Keratinocyte (primary cell): ENCODE data around the gene FAM53A. TPM values are rescaled to one million over a fixed set of nuclear protein-coding genes. Genes with fewer than 3 reads are reported as not detected.

ENCODE experiments used
- DNase-seq: peaks from one replicate; pipeline ENCODE4 v3.0.0-alpha.2; 2011; ENCODE audit warnings: low read depth, missing footprints, low spot score
- FAIRE-seq: peaks from 2 replicates; lab custom pipeline; 2011; peaks lifted over from hg19 to GRCh38; lab: Jason Lieb, UNC
- H2AFZ ChIP-seq: 2 replicates; pipeline ENCODE4 v1.6.0; 2012; ENCODE audit warnings: low read length, control low read depth, inconsistent platforms; ENCODE audit not compliant: control insufficient read depth
- H3K27ac ChIP-seq: 2 replicates; pipeline ENCODE4 v1.5.1; 2011; ENCODE audit warnings: low read length; ENCODE audit not compliant: control insufficient read depth, insufficient read depth
- H3K27me3 ChIP-seq: 3 replicates; pipeline ENCODE4 v1.6.0; 2011; ENCODE audit warnings: low read length; ENCODE audit not compliant: control insufficient read depth, insufficient read depth; ENCODE audit errors: extremely low read depth
- H3K36me3 ChIP-seq, 2 experiments: 2 replicates in 1 of 2; 3 replicates in 1 of 2; pipeline ENCODE4 v1.5.1; 2011; ENCODE audit warnings: low read length in 2 of 2, mild to moderate bottlenecking in 1 of 2; ENCODE audit not compliant: control insufficient read depth in 2 of 2, insufficient read depth in 2 of 2; ENCODE audit errors: extremely low read depth in 1 of 2
- H3K4me1 ChIP-seq: 3 replicates; pipeline ENCODE4 v1.5.1; 2011; ENCODE audit warnings: low read length; ENCODE audit not compliant: control insufficient read depth, insufficient read depth; ENCODE audit errors: extremely low read depth
- H3K4me2 ChIP-seq: 3 replicates; pipeline ENCODE4 v1.6.0; 2011; ENCODE audit warnings: low read depth, low read length; ENCODE audit not compliant: control insufficient read depth, insufficient read depth; ENCODE audit errors: extremely low read depth
- H3K4me3 ChIP-seq, 3 experiments: fragments of 200-600 bp in 1 of 3; sonication (generic) in 1 of 3; 2 replicates in 2 of 3; 3 replicates in 1 of 3; pipeline ENCODE4 v1.5.1; 2011 to 2016; ENCODE audit warnings: low read length in 3 of 3, mild to moderate bottlenecking in 3 of 3, control low read depth in 2 of 3, inconsistent platforms in 1 of 3, low read depth in 1 of 3, mixed read lengths in 1 of 3, mixed run types in 1 of 3, moderate library complexity in 1 of 3; ENCODE audit not compliant: control insufficient read depth in 2 of 3, insufficient read depth in 2 of 3; ENCODE audit errors: extremely low read depth in 1 of 3
- H3K79me2 ChIP-seq: 2 replicates; pipeline ENCODE4 v1.6.0; 2012; ENCODE audit warnings: low read length; ENCODE audit not compliant: control insufficient read depth, insufficient read depth
- H3K9ac ChIP-seq: 3 replicates; pipeline ENCODE4 v1.6.0; 2011; ENCODE audit warnings: low read length; ENCODE audit not compliant: control insufficient read depth, insufficient read depth; ENCODE audit errors: extremely low read depth
- H3K9me1 ChIP-seq: 3 replicates; pipeline ENCODE4 v1.6.0; 2011; ENCODE audit warnings: low read length; ENCODE audit not compliant: control insufficient read depth, insufficient read depth; ENCODE audit errors: extremely low read depth
- H3K9me3 ChIP-seq: 2 replicates; pipeline ENCODE4 v1.5.1; 2012; ENCODE audit warnings: low read depth, low read length; ENCODE audit not compliant: control insufficient read depth
- H4K20me1 ChIP-seq: 3 replicates; pipeline ENCODE4 v1.6.0; 2011; ENCODE audit warnings: low read length; ENCODE audit not compliant: control insufficient read depth, insufficient read depth; ENCODE audit errors: extremely low read depth
- EZH2 ChIP-seq: IDR thresholded peaks from one replicate; pipeline ENCODE4 v1.6.1; 2012; ENCODE audit warnings: inconsistent platforms, mild to moderate bottlenecking, low read length, moderate library complexity
- dilution Hi-C: fragments of 300-500 bp; cut with MboI; formaldehyde crosslinking; loops from one replicate; pipeline ENCODE4 v1.7.0; 2020; ENCODE audit warnings: low sequenced_read_pairs; ENCODE audit not compliant: extremely low pct_ligation_motif_present
- polyA plus RNA-seq, 5 experiments: library from polyadenylated mRNA; depleted of rRNA in 3 of 5; stranded (reverse) in 3 of 5; stranded (forward) in 1 of 5; unstranded in 1 of 5; fragments of >200 nt; gene quantifications; 1 replicate in 1 of 5; 2 replicates in 3 of 5; 3 replicates in 1 of 5; pipeline versions ENCODE4 v1.2.1 to v1.2.3, GENCODE V29; 2011 to 2012; ENCODE audit warnings: missing spikeins in 2 of 5, low read depth in 1 of 5, low replicate concordance in 1 of 5
- TF ChIP-seq, protein P1 (sequence below), 3 experiments: IDR thresholded peaks in 1 of 3; conservative IDR thresholded peaks in 1 of 3; optimal IDR thresholded peaks in 1 of 3; 2 replicates in 2 of 3; 3 replicates in 1 of 3; pipeline versions ENCODE3 to v1.5.1; 2011; ENCODE audit warnings: low read length in 3 of 3, mild to moderate bottlenecking in 3 of 3, moderate library complexity in 2 of 3, control low read depth in 1 of 3, inconsistent platforms in 1 of 3; ENCODE audit not compliant: insufficient read depth in 2 of 3; ENCODE audit errors: extremely low read depth in 1 of 3

FAM53A gene
- polyA plus RNA-seq, 1 donor (not counting 4 experiments of a cell fraction or from before 2014, with no cell fraction given) = 0.50 TPM

DNA sequence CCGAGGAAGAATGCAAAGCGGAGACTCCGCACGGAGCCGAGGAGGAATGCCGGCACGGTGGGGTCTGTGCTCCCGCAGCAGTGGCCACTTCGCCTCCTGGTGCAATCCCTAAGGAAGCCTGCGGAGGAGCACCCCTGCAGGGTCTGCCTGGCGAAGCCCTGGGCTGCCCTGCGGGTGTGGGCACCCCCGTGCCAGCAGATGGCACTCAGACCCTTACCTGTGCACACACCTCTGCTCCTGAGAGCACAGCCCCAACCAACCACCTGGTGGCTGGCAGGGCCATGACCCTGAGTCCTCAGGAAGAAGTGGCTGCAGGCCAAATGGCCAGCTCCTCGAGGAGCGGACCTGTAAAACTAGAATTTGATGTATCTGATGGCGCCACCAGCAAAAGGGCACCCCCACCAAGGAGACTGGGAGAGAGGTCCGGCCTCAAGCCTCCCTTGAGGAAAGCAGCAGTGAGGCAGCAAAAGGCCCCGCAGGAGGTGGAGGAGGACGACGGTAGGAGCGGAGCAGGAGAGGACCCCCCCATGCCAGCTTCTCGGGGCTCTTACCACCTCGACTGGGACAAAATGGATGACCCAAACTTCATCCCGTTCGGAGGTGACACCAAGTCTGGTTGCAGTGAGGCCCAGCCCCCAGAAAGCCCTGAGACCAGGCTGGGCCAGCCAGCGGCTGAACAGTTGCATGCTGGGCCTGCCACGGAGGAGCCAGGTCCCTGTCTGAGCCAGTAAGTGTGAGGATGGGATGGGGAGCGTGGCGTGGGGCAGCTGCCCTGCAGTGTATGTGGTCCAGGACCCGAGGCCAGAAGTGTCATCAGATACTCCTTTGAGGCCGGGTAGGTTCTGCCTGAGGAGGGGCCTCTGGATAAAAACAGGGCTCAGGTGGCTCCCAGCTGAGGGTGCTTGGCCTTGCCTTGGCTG lies 44.2 kb upstream of the FAM53A start:
- H3K4me1 ChIP-seq = peaks cover 37% of the 10 kb centered on the region
- H3K27me3 ChIP-seq = no peaks in the 10 kb centered on the region
- peak overlapping the region; percentile 70 for H3K9ac ChIP-seq
- H4K20me1 ChIP-seq = peaks cover 8% of the 10 kb centered on the region
- TF ChIP-seq, protein P1, sequence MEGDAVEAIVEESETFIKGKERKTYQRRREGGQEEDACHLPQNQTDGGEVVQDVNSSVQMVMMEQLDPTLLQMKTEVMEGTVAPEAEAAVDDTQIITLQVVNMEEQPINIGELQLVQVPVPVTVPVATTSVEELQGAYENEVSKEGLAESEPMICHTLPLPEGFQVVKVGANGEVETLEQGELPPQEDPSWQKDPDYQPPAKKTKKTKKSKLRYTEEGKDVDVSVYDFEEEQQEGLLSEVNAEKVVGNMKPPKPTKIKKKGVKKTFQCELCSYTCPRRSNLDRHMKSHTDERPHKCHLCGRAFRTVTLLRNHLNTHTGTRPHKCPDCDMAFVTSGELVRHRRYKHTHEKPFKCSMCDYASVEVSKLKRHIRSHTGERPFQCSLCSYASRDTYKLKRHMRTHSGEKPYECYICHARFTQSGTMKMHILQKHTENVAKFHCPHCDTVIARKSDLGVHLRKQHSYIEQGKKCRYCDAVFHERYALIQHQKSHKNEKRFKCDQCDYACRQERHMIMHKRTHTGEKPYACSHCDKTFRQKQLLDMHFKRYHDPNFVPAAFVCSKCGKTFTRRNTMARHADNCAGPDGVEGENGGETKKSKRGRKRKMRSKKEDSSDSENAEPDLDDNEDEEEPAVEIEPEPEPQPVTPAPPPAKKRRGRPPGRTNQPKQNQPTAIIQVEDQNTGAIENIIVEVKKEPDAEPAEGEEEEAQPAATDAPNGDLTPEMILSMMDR (optimal IDR thresholded peaks at IDR 0.05 in 1 of 3, IDR thresholded peaks at IDR 0.05 in 1 of 3, conservative IDR thresholded peaks at IDR 0.05 in 1 of 3; ENCODE audit: extremely low read depth in 1 of 3, insufficient read depth in 2 of 3, low read length in 3 of 3) = peak in 2 of 3 experiments; percentile 17 to 39
- no peak for TF ChIP-seq EZH2
- H3K27ac ChIP-seq = peak overlapping the region; percentile 86
- peaks cover 1 to 46% of the 10 kb centered on the region in 2 experiments for H3K36me3 ChIP-seq
- FAIRE-seq (no peak), DNase-seq (no peak)
- no peak overlapping the region for H2AFZ ChIP-seq
- H3K4me2 ChIP-seq = peak overlapping the region; percentile 75
- peaks cover 6% of the 10 kb centered on the region for H3K9me1 ChIP-seq
- H3K4me3 ChIP-seq = peak overlapping the region in 1 of 3 experiments; percentile 48
- dilution Hi-C loops = no loop called here
- no peaks in the 10 kb centered on the region for H3K9me3 ChIP-seq
- peaks cover 59% of the 10 kb centered on the region for H3K79me2 ChIP-seq

DNA sequence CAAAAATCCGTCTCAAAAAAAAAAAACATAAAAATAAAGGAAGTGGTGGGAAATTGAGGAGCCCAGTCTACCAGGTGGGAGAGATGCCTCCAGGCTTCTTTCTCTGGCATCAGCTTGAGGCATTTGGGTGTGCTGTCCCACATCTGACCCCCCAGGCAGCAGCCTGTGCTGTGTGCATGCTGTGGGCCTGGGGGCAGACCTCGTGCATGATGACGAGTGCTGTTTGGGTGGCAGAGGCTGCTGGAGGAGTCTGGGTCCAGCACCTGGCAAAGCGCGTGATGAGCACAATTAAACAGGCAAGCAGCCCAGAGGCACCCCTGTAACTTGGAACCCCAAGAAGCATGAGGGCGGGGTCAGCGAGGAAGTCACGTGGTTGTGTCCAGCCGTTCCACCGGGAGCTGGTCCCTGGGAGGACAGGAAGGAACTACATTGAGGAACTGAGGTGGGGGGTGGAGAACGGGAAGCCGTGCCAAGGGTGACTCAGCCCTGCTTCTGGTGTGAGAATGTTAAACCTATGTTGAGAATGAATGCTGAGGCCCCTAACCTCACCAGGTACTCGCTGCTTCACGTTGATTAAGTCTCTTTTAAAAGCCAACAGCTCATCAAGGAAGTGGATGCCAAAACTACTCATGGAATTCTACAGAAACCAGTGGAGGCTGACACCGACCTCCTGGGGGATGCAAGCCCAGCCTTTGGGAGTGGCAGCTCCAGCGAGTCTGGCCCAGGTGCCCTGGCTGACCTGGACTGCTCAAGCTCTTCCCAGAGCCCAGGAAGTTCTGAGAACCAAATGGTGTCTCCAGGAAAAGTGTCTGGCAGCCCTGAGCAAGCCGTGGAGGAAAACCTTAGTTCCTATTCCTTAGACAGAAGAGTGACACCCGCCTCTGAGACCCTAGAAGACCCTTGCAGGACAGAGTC lies 43.3 kb upstream of the FAM53A start:
- peak; percentile 99 for FAIRE-seq
- Histone ChIP-seq H3K79me2 (peaks cover 62% of the 10 kb centered on the region), H3K9ac (peak overlapping the region; percentile 70)

More for the DNA sequence above, 43.3 kb upstream of the FAM53A start:
- Histone ChIP-seq H3K9me1 (peaks cover 6% of the 10 kb centered on the region), H2AFZ (peak overlapping the region; percentile 8), H3K9me3 (no peaks in the 10 kb centered on the region), H3K4me1 (peaks cover 46% of the 10 kb centered on the region), H3K4me2 (peak overlapping the region; percentile 75), H3K27me3 (no peaks in the 10 kb centered on the region), H3K36me3 (peaks cover 0 to 39% of the 10 kb centered on the region in 2 experiments), H4K20me1 (peaks cover 8% of the 10 kb centered on the region), H3K4me3 (peak overlapping the region in 2 of 3 experiments; percentile 39 to 48), H3K27ac (peak overlapping the region; percentile 86)
- DNase-seq = peak; percentile 90
- TF ChIP-seq, protein P1 (optimal IDR thresholded peaks at IDR 0.05 in 1 of 3, IDR thresholded peaks at IDR 0.05 in 1 of 3, conservative IDR thresholded peaks at IDR 0.05 in 1 of 3; ENCODE audit: extremely low read depth in 1 of 3, insufficient read depth in 2 of 3, low read length in 3 of 3) = no peak
- no peak for TF ChIP-seq EZH2
- dilution Hi-C loops = no loop called here
